ENCODE results near the gene IQGAP2.
A peak's percentile ranks its signal among the peaks of the same experiment; 100 is the strongest.
"Not testable (repeated sequence)": the region's sequence is repeated elsewhere in the genome, so short reads cannot be mapped to it uniquely, and the experiment has no call there.

Gene IQGAP2

DNA sequence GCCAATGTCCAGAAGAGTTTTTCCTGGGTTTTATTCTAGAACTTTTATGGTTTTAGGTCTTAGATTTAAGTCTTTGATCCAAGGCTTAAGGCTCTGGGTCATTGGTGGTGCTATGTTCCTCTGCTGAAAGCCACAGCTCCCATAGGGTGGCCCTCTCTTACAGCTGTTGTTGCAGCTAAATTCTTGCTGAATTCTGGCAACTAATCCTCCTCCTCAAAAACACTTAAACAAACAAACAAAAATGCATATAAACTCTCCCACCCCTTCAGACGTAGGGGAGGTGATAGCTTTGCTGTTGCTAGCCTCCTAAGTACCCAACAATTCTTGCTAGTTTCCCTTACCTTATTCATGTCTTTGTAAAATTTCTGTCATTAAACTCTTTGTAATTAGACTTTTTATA, 30.2 kb downstream of the IQGAP2 start:
- no peak for TF ChIP-seq JUND (IDR thresholded peaks at IDR 0.05; ENCODE audit: low read depth)
- in situ Hi-C loops (cut with HindIII; ENCODE audit: low pct_unique_long_range_greater_than_20kb, low sequenced_read_pairs) = no loop called here
- no peak for DNase-seq (ENCODE audit: low read depth in 1 of 2, low spot score in 1 of 2)

DNA sequence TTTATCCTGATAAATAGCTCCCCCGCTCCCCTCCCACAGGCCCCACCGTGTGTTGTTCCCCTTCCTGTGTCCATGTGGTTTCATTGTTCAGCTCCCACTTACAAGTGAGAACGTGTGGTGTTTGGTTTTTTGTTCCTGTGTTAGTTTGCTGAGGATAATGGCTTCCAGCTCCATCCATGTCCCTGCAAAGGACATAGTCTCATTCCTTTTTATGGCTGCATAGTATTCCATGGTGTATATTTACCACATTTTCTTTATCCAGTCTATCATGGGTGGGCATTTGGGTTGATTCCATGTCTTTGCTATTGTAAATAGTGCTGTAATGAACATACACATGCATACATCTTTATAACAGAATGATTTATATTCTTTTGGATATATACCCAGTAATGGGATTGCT, 34.4 kb downstream of the IQGAP2 start:
- in situ Hi-C loops (cut with HindIII; ENCODE audit: low pct_unique_long_range_greater_than_20kb, low sequenced_read_pairs); DNase-seq (ENCODE audit: low read depth in 1 of 2, low spot score in 1 of 2): not testable (repeated sequence)

DNA sequence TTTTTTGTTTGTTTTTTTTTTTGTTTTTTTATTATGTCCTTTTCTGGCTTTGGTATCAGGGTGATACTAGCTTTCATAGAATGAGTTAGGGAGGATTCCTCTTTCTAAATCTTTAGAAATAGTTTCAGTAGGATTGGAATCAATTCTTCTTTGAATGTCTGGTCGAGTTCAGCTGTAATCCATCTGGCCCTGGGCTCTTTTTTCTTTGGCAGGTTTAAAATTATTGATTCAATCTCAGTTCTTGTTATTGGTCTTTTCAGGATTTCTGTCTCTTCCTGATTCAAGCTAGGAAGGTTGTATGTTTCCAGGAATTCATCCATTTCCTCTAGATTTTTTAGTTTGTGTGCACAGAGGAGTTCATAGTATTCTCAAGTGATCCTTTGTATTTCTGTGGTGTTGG, 34.9 kb downstream of the IQGAP2 start:
- in situ Hi-C loops (cut with HindIII; ENCODE audit: low pct_unique_long_range_greater_than_20kb, low sequenced_read_pairs) = no loop called here
- no peak for TF ChIP-seq JUND (IDR thresholded peaks at IDR 0.05; ENCODE audit: low read depth)
- DNase-seq (ENCODE audit: low read depth in 1 of 2, low spot score in 1 of 2) = no peak

DNA sequence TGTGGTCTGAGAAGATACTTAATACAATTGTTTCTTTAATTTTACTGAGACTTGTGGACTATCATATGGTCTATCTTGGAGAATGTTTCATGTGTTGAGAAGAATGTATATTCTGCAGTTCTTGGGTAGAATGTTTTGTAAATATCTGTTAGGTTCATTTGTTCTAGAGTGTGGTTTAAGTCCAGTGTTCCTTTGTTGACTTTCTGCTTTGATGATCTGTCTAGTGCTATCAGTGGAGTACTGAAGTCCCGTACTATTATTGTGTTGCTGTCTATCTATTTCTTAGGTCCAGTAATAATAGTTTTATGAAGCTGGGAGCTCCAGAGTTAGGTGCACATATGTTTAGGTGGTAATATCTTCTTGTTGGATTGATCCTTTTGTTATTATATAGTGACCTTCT, 36.1 kb downstream of the IQGAP2 start:
- no peak for DNase-seq (ENCODE audit: low read depth in 1 of 2, low spot score in 1 of 2)
- TF ChIP-seq JUND (IDR thresholded peaks at IDR 0.05; ENCODE audit: low read depth) = no peak
- in situ Hi-C loops (cut with HindIII; ENCODE audit: low pct_unique_long_range_greater_than_20kb, low sequenced_read_pairs) = no loop called here

DNA sequence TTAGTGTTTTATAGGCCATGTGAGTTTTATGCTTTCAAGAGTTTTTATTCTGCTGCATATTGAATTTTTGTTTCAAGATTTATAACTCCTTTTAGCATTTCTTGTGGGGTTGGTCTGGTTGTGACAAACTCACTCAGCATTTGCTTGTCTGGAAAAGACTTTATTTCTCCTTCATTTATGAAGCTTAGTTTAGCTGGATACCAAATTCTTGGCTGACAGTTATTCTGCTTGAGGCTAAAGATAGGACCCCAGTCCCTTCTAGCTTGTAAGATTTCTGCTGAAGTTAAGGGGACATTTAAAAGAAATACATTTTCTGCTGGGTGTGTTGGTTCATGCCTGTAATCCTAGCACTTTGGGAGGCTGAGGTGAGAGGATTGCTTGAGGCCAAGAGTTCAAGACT, 36.8 kb downstream of the IQGAP2 start:
- in situ Hi-C loops (cut with HindIII; ENCODE audit: low pct_unique_long_range_greater_than_20kb, low sequenced_read_pairs) = no loop called here
- no peak for DNase-seq (ENCODE audit: low read depth in 1 of 2, low spot score in 1 of 2)
- no peak for TF ChIP-seq JUND (IDR thresholded peaks at IDR 0.05; ENCODE audit: low read depth)

DNA sequence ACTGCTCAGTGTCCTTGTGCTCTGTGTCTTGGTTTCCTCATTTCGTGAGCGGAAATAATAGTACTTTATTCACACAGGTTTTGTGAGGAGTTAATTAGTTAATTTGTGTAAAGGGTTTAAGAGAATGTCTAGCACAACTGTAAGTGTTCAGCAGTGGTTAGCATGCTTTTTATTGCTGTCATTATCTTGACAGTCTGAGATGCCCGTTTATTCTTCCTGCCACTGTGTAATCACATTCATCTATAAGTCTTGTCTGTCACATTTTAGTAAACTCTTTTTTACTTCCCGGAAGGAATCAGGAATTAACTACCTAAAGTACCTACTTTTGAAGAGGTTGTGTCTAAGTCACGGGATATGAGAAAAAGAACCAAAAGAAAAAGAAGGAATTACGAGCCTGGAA, 38.0 kb downstream of the IQGAP2 start:
- no peak for DNase-seq (ENCODE audit: low read depth in 1 of 2, low spot score in 1 of 2)
- TF ChIP-seq JUND (IDR thresholded peaks at IDR 0.05; ENCODE audit: low read depth) = no peak
- in situ Hi-C loops (cut with HindIII; ENCODE audit: low pct_unique_long_range_greater_than_20kb, low sequenced_read_pairs) = no loop called here

DNA sequence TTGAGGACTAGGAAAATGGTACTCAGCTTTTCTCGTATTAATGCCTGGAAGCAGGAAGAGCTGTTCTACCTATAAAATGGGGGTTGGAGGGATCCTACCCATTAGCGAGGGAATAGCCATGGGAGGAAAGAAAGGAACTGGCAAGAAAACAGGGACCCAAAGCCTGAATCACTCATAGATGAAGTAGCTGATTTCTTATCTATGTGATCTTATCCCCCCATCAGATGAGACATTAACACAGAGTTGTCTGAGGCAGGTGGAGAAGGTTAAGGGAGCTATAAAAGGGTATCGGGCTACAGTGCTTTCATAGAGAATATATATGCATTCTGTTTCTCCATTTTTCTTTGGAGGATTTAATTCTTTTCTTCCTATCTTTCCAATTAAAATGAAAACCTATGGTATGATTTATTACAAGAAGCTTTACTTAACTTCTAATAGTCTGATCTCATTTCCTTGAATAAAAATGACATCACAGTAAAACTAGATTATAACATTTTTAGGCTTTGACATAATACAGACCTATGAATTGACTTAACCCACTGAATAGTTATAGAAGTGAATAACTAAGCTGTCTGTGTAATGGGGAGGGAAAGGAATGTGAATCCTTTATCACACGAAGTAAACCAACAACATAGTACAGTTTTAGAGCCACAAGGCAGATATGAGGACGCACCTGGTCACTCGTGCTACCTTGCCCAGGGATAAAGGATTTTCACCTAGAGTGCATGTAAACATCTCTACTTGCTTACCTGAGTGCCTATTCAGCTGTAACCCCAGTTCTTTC, 39.0 kb downstream of the IQGAP2 start:
- in situ Hi-C loops (cut with HindIII; ENCODE audit: low pct_unique_long_range_greater_than_20kb, low sequenced_read_pairs) = no loop called here
- DNase-seq (ENCODE audit: low read depth in 1 of 2, low spot score in 1 of 2) = no peak
- TF ChIP-seq JUND (IDR thresholded peaks at IDR 0.05; ENCODE audit: low read depth) = no peak

DNA sequence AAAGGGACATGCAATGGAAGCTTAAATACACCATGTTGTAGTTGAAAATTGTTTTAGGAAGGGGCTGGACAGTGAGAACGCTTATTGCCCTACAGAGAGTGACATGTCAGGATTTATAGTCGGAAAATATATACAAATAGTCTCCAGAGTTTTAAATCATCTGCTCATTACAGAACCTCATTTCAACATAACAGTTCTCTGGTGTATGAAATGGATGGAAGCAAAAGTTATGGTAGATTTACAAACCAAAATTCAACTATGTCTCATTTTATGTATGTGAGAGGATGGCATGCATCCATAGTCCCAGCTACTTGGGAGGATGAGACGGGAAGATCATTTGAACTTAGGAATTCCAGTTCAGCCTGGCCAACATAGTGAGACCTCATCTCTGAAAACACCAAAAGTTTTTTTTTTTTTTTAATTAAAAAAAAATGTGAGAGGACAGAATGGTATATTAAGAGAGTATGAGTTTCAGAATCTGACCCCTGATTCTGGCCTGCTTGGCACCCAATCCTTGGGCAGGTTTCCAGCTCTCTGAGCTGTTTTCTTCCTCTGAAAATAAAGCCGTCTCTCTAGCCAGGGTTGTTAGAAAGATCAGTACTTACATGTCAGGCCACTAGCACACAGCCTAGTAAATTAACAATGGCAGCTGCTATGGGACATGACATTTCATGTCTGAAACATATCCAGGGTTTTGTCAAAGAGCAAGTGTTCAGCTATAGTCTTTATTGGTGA, 40.1 kb downstream of the IQGAP2 start:
- in situ Hi-C loops (cut with HindIII; ENCODE audit: low pct_unique_long_range_greater_than_20kb, low sequenced_read_pairs) = no loop called here
- TF ChIP-seq JUND (IDR thresholded peaks at IDR 0.05; ENCODE audit: low read depth) = no peak

DNA sequence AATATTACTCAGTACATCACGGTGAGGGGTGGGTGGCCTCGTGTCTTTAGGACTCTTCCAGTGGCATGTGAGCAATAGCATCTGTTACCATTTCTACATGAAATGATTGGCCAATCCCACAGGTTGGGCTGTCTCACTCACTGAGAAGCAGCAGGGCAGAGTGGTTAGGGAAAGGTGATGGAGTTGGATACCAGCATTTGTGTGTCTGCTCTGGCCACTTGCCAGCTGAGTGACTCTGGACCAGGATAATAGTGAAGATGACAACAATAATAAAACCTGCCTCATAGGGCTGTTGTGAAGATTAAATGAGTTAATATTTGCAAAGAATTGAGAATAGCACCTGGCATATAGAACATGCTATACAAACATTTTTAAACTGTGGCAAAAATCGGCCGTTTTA, 42.0 kb downstream of the IQGAP2 start:
- peak in 1 of 2 experiments; percentile 15 for DNase-seq (ENCODE audit: low read depth in 1 of 2, low spot score in 1 of 2)
- TF ChIP-seq JUND (IDR thresholded peaks at IDR 0.05; ENCODE audit: low read depth) = no peak
- in situ Hi-C loops (cut with HindIII; ENCODE audit: low pct_unique_long_range_greater_than_20kb, low sequenced_read_pairs) = no loop called here

More for the DNA sequence above, 40.1 kb downstream of the IQGAP2 start:
- no peak for DNase-seq (ENCODE audit: low read depth in 1 of 2, low spot score in 1 of 2)

DNA sequence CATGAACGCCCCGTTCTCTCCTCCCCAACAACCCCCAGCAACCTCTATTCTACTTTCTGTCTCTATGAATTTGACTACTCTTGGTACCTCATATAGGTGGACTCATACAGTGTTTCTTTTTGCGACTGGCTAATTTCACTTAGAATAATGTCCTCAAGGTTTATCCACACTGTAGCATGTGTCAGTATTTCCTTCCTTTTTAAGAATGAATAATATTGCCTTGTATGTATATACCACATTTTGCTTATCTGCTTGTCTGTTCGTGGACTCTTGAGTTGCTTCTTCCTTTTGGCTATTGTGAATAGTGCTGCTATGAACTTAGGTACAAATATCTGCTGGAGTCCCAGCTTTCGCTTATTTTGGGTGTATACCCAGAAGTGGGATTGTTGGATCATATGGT, 42.7 kb downstream of the IQGAP2 start:
- DNase-seq (ENCODE audit: low read depth in 1 of 2, low spot score in 1 of 2) = no peak
- no peak for TF ChIP-seq JUND (IDR thresholded peaks at IDR 0.05; ENCODE audit: low read depth)
- in situ Hi-C loops (cut with HindIII; ENCODE audit: low pct_unique_long_range_greater_than_20kb, low sequenced_read_pairs) = no loop called here

DNA sequence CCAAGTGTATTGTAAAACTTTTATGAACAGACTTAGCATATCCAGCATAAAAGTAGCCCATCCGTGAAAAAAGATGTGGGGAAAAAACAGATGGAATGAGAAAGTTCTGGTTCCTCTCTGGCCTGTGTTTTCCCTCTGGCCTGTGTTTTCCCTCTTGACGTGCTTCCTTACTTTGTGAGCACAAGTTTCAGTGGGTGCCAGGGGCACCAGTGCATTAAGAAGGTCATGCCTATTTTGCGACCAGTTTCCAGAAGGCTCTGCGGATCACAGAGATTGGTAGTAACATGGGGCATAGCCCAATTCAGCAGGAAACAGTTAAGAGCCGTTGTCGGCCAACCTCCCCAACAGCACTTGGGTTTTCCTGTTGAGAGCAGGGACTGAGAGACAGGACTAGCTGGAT, 43.7 kb downstream of the IQGAP2 start:
- no peak for TF ChIP-seq JUND (IDR thresholded peaks at IDR 0.05; ENCODE audit: low read depth)
- in situ Hi-C loops (cut with HindIII; ENCODE audit: low pct_unique_long_range_greater_than_20kb, low sequenced_read_pairs) = no loop called here

DNA sequence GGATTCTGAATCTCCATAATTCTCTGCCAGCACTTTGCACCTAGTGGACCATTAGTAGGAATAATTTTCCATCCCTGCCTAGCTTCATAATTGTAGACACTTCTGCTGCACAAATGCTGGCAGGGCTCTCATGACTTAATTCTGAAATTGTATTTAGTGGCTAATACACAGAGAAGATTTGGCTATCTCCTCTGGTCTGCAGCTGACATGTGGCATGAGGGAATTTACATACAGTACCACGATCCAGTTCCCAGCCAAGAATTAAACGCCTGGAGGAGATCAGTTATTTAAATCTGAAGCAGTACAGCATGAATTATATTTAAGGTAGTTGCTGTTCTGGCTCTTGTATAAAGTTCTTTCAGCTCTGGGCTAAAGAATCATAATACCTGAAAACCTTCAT, 46.5 kb downstream of the IQGAP2 start:
- in situ Hi-C loops (cut with HindIII; ENCODE audit: low pct_unique_long_range_greater_than_20kb, low sequenced_read_pairs) = no loop called here
- TF ChIP-seq JUND (IDR thresholded peaks at IDR 0.05; ENCODE audit: low read depth) = no peak
- DNase-seq (ENCODE audit: low read depth in 1 of 2, low spot score in 1 of 2) = no peak

More for the DNA sequence above, 43.7 kb downstream of the IQGAP2 start:
- no peak for DNase-seq (ENCODE audit: low read depth in 1 of 2, low spot score in 1 of 2)

DNA sequence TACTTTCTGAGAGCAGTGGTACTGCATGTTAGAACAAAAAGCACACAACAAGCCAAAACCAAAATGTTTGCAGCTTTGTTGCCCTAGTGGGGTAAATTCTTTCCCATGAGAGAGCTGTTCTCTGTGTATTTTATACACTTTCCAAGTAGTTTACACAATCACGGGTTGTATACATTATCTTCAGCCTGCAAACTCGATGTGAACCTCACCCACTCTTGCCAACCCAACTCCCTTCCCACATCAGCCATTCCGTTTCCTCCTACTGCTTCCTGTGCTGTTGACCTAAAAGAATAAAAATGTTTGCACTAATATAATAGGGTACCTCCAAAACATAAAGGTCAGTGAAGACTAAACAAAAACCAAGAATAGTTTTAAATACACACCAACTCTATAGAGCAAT, 47.0 kb downstream of the IQGAP2 start:
- DNase-seq (ENCODE audit: low read depth in 1 of 2, low spot score in 1 of 2) = no peak
- in situ Hi-C loops (cut with HindIII; ENCODE audit: low pct_unique_long_range_greater_than_20kb, low sequenced_read_pairs) = no loop called here
- TF ChIP-seq JUND (IDR thresholded peaks at IDR 0.05; ENCODE audit: low read depth) = no peak
